Ammon's horn (tissue), 1 donor: ENCODE data around the gene IL37.

Source experiments
- DNase-seq: peaks from one replicate; pipeline ENCODE4 v3.0.0-alpha.2; 2016; ENCODE audit warnings: low spot score

Gene IL37

GRCh38 chr2:112960230-112960825, 49.4 kb downstream of the IL37 start:
- no peak for DNase-seq

- DNase-seq, result no peak
These were observed 51.6 kb downstream of the IL37 start for GRCh38 chr2:112962308-112963175.

GRCh38 chr2:112967023-112967422, 56.1 kb downstream of the IL37 start:
- DNase-seq, result no peak
